K562 (cell line): ENCODE data around the gene CCNY. TPM values are rescaled to one million over a fixed set of nuclear protein-coding genes. Genes with fewer than 3 reads are reported as not detected.

Experiments
- ATAC-seq: fragments of 200-7000 bp; cut with Tn5 transposase; 3 replicates; pipeline ENCODE4 v1.9.1; 2020; ENCODE audit warnings: moderate library complexity
- BruUV-seq: library from RNA; stranded (reverse); fragments of 400-500 nt; replicated peaks from 2 replicates; lab custom pipeline; 2021; lab: Mats Ljungman, UMichigan
- CTCF ChIA-PET: fragments of 300-600 bp; formaldehyde crosslinking; extraction: SDS; loops from one replicate; lab custom pipeline; 2021; ENCODE audit warnings: low intra/inter-chr PET ratio; lab: Yijun Ruan, JAX
- POLR2A ChIA-PET: fragments of 300-600, 350-650 bp; sonication (Branson Sonifier 250); formaldehyde crosslinking; extraction: SDS; loops from one replicate; lab custom pipeline; 2021; ENCODE audit warnings: antibody characterized with exemption, inconsistent platforms; lab: Yijun Ruan, JAX
- DNase-seq, 4 experiments: peaks; one replicate each; pipeline versions ENCODE4 v3.0.0 to v3.0.0-alpha.2; 2011 to 2018; ENCODE audit warnings: low spot score in 3 of 4, mixed read lengths in 3 of 4; ENCODE audit errors: extremely low read depth in 1 of 4
- FAIRE-seq: peaks from 2 replicates; lab custom pipeline; 2011; peaks lifted over from hg19 to GRCh38; lab: Jason Lieb, UNC
- H2AFZ ChIP-seq: 2 replicates; pipeline ENCODE4 v1.6.0; 2011; ENCODE audit warnings: low read depth, low read length, control low read depth, inconsistent platforms
- H3K27ac ChIP-seq: fragments of 200-600 bp; 3 replicates; pipeline ENCODE4 v1.8.0; 2011; ENCODE audit warnings: low read depth, mild to moderate bottlenecking, control low read depth, inconsistent platforms, low read length, moderate library complexity, mixed read lengths; ENCODE audit errors: extremely low read depth
- H3K27me3 ChIP-seq, 2 experiments: fragments of 300-600 bp in 1 of 2; 2 replicates in 1 of 2; 3 replicates in 1 of 2; pipeline versions ENCODE4 v1.6.0 to v1.8.0; 2011; ENCODE audit warnings: inconsistent platforms in 2 of 2, low read length in 2 of 2, mild to moderate bottlenecking in 1 of 2, mixed read lengths in 1 of 2, moderate library complexity in 1 of 2; ENCODE audit not compliant: control insufficient read depth in 2 of 2, insufficient read depth in 2 of 2
- H3K36me3 ChIP-seq: fragments of 300-600 bp; 3 replicates; pipeline ENCODE4 v1.8.0; 2011; ENCODE audit warnings: mild to moderate bottlenecking, low read length, inconsistent platforms; ENCODE audit not compliant: control insufficient read depth, insufficient read depth
- H3K4me1 ChIP-seq, 2 experiments: fragments of 200-600 bp in 1 of 2; replicated peaks in 1 of 2; 2 replicates in 1 of 2; 3 replicates in 1 of 2; pipeline versions ENCODE4 v1.5.1 to v1.8.0; 2011; ENCODE audit warnings: inconsistent platforms in 2 of 2, low read length in 2 of 2, mild to moderate bottlenecking in 1 of 2, mixed read lengths in 1 of 2, moderate library complexity in 1 of 2; ENCODE audit not compliant: control insufficient read depth in 2 of 2, insufficient read depth in 2 of 2
- H3K4me2 ChIP-seq: 2 replicates; pipeline ENCODE4 v1.6.1; 2011; ENCODE audit warnings: low read length, control low read depth, inconsistent platforms, mixed read lengths; ENCODE audit not compliant: insufficient read depth
- H3K4me3 ChIP-seq: fragments of 200-600 bp; sonication (generic), shearing (Covaris generic); 2 replicates; pipeline ENCODE4 v1.5.1; 2016; ENCODE audit warnings: control low read depth, inconsistent platforms
- H3K79me2 ChIP-seq: fragments of 200-600 bp; 3 replicates; pipeline ENCODE4 v1.8.0; 2011; ENCODE audit warnings: low read length, inconsistent platforms; ENCODE audit not compliant: control insufficient read depth, insufficient read depth
- H3K9ac ChIP-seq, 2 experiments: 2 replicates each; pipeline versions ENCODE4 v1.6.0 to v1.6.1; 2011; ENCODE audit warnings: low read depth in 2 of 2, low read length in 2 of 2, control low read depth in 1 of 2, inconsistent platforms in 1 of 2, mild to moderate bottlenecking in 1 of 2, mixed read lengths in 1 of 2; ENCODE audit not compliant: insufficient read depth in 1 of 2
- H3K9me1 ChIP-seq: one replicate; pipeline ENCODE4 v1.6.0; 2011; ENCODE audit warnings: inconsistent platforms, mild to moderate bottlenecking, low read length, moderate library complexity; ENCODE audit not compliant: control insufficient read depth, insufficient read depth
- H3K9me3 ChIP-seq: replicated peaks from 2 replicates; pipeline ENCODE4 v1.5.1; 2011; ENCODE audit warnings: low read depth, low read length, inconsistent platforms; ENCODE audit not compliant: control insufficient read depth, insufficient read depth
- H4K20me1 ChIP-seq: replicated peaks from 2 replicates; pipeline ENCODE4 v1.6.1; 2011; ENCODE audit warnings: low read length, inconsistent platforms, mixed read lengths; ENCODE audit not compliant: control insufficient read depth, insufficient read depth
- AFF1 ChIP-seq, 2 experiments: fragments of 450-650 bp; IDR thresholded peaks; 2 replicates each; pipeline ENCODE4 v1.6.1; 2018; ENCODE audit warnings: mild to moderate bottlenecking in 2 of 2, low read depth in 1 of 2; ENCODE audit not compliant: partially characterized antibody in 2 of 2
- CBX1 ChIP-seq: sonication (generic); IDR thresholded peaks from 2 replicates; pipeline ENCODE4 v1.6.1; 2016; ENCODE audit warnings: antibody characterized with exemption, low read depth, mild to moderate bottlenecking
- CCNT2 ChIP-seq: IDR thresholded peaks from 2 replicates; pipeline ENCODE4 v1.6.1; 2011; ENCODE audit warnings: borderline replicate concordance, low read depth, mild to moderate bottlenecking, moderate library complexity, mixed read lengths, low read length; ENCODE audit not compliant: insufficient read length; ENCODE audit errors: extremely low read depth
- CREB1 ChIP-seq, 2 experiments: sonication (generic) in 1 of 2; formaldehyde crosslinking in 1 of 2; IDR thresholded peaks; 2 replicates each; pipeline versions ENCODE4 v1.6.1 to v1.8.0; 2012 to 2022; ENCODE audit warnings: inconsistent platforms in 1 of 2, mild to moderate bottlenecking in 1 of 2, missing genetic modification reagents in 1 of 2, moderate library complexity in 1 of 2
- DDX20 ChIP-seq: fragments of 450-650 bp; IDR thresholded peaks from 2 replicates; pipeline ENCODE4 v1.6.1; 2016; ENCODE audit warnings: missing genetic modification characterization, low read depth, mild to moderate bottlenecking, missing compliant biosample characterization, moderate library complexity
- GABPB1 ChIP-seq: sonication (generic); formaldehyde crosslinking; IDR thresholded peaks from 2 replicates; pipeline ENCODE4 v1.8.0; 2022; ENCODE audit warnings: mild to moderate bottlenecking, missing genetic modification reagents
- ILF3 ChIP-seq: fragments of 450-650 bp; IDR thresholded peaks from 2 replicates; pipeline ENCODE4 v1.6.1; 2018; ENCODE audit warnings: antibody characterized with exemption, mild to moderate bottlenecking, moderate library complexity, borderline replicate concordance
- NFRKB ChIP-seq: fragments of 450-650 bp; IDR thresholded peaks from 2 replicates; pipeline ENCODE4 v1.6.1; 2016; ENCODE audit warnings: low read depth
- NR2F6 ChIP-seq: fragments of 450-650 bp; formaldehyde crosslinking; IDR thresholded peaks from 2 replicates; pipeline ENCODE4 v1.4.0; 2020; ENCODE audit warnings: mild to moderate bottlenecking
- PBX2 ChIP-seq, 2 experiments: IDR thresholded peaks in 1 of 2; conservative IDR thresholded peaks in 1 of 2; 2 replicates each; pipeline ENCODE4 v1.6.1; 2016; ENCODE audit warnings: low read depth in 2 of 2, mild to moderate bottlenecking in 1 of 2, missing compliant biosample characterization in 1 of 2, missing genetic modification characterization in 1 of 2, moderate library complexity in 1 of 2
- RAD21 ChIP-seq, 2 experiments: fragments of 250-450 bp in 1 of 2; fragments of 450-650 bp in 1 of 2; sonication (Bioruptor Pico) in 1 of 2; formaldehyde crosslinking in 1 of 2; IDR thresholded peaks in 1 of 2; conservative IDR thresholded peaks in 1 of 2; 2 replicates each; pipeline versions ENCODE4 v1.4.0 to v1.8.0; 2020 to 2022; ENCODE audit warnings: mild to moderate bottlenecking in 2 of 2, moderate library complexity in 1 of 2
- SIRT6 ChIP-seq: IDR thresholded peaks from one replicate; pipeline ENCODE4 v1.6.1; 2012; ENCODE audit warnings: low read depth, mild to moderate bottlenecking, control low read depth, inconsistent platforms, low read length, moderate library complexity
- SMAD4 ChIP-seq: fragments of 250-450 bp; sonication (Bioruptor Pico); conservative IDR thresholded peaks from 2 replicates; pipeline ENCODE4 v1.8.0; 2021; ENCODE audit warnings: inconsistent platforms, mild to moderate bottlenecking, moderate library complexity
- TFAM ChIP-seq: fragments of 250-450 bp; sonication (Bioruptor Pico); conservative IDR thresholded peaks from 2 replicates; pipeline ENCODE4 v1.5.0; 2021; ENCODE audit warnings: mild to moderate bottlenecking, moderate library complexity
- ZBED1 ChIP-seq: IDR thresholded peaks from 2 replicates; pipeline ENCODE4 v1.6.1; 2014
- ZNF764 ChIP-seq: fragments of 250-450 bp; sonication (Bioruptor Pico); IDR thresholded peaks from 2 replicates; pipeline ENCODE4 v1.4.0; 2020; ENCODE audit warnings: low read depth, mild to moderate bottlenecking, moderate library complexity
- WGBS: fragments of 100-300 bp; shearing (Covaris generic); methylation state at CpG from one replicate; pipeline ENCODE4 v1.1.6; 2016; ENCODE audit warnings: low coverage, mixed read lengths; ENCODE audit not compliant: insufficient coverage; ENCODE audit errors: missing lambda C conversion rate; 5-methylcytosine and 5-hydroxymethylcytosine counted together
- in situ Hi-C: fragments of 300-500 bp; cut with MboI; formaldehyde crosslinking; loops from 4 replicates; pipeline ENCODE4 v1.15.0; 2018; ENCODE audit warnings: inconsistent platforms, mixed read lengths
- intact Hi-C: fragments of 100-400 bp; cut with micrococcal nuclease; formaldehyde crosslinking; loops from 2 replicates; pipeline ENCODE4 v1.14.2; 2022
- polyA plus RNA-seq, 8 experiments: library from polyadenylated mRNA; depleted of rRNA in 4 of 8; stranded (reverse) in 5 of 8; unstranded in 3 of 8; fragments of >200 nt; fragmentation: Nextera tagmentation in 2 of 8; fragmentation: Illumina TruSeq in 1 of 8; extraction: Ambion mirVana in 2 of 8; extraction: Trizol in 1 of 8; gene quantifications; 2 replicates each; pipeline versions ENCODE4 v1.2.1 to v1.2.3, GENCODE V29; 2011 to 2014; ENCODE audit warnings: inconsistent platforms in 1 of 8, missing spikeins in 1 of 8
- total RNA-seq, 7 experiments: library from RNA; depleted of rRNA in 6 of 7; stranded (reverse); fragments of >200 nt in 6 of 7; fragmentation: Illumina TruSeq in 2 of 7; extraction: Trizol in 2 of 7; gene quantifications; 2 replicates each; pipeline versions ENCODE4 v1.2.1 to v1.2.3, GENCODE V29; 2011 to 2021; ENCODE audit warnings: low replicate concordance in 1 of 7

CCNY gene
- total and polyA plus RNA-seq, 9 of the 15 experiments (the other 6 are each of a cell fraction or from before 2014, with no cell fraction given): 8.4 to 109 (median 38.6) TPM

- intact Hi-C loops: no loop called here
- DNase-seq (no peak), FAIRE-seq (no peak), ATAC-seq (no peak)
- Histone ChIP-seq H3K9ac (no peak overlapping the region), H3K79me2 (peaks cover 29% of the 10 kb centered on the region; the same call in 2 of the 3 replicates), H3K9me1 (no peaks in the 10 kb centered on the region), H4K20me1 (no peaks in the 10 kb centered on the region), H3K27me3 (no peaks in the 10 kb centered on the region), H3K27ac (no peak overlapping the region), H3K4me2 (no peak overlapping the region), H2AFZ (no peak overlapping the region), H3K4me3 (no peak overlapping the region), H3K36me3 (peaks cover 6% of the 10 kb centered on the region; the same call in 2 of the 3 replicates), H3K4me1 (no peaks in the 10 kb centered on the region), H3K9me3 (no peaks in the 10 kb centered on the region; the same call in 1 of the 2 replicates)
- in situ Hi-C loops: no loop called here
- WGBS: 90% methylated on average over 3 of the region's 3 CpGs
- CTCF ChIA-PET: no interaction called here
- POLR2A ChIA-PET: interaction anchor here (0.7 to 1.4 kb wide), 5 partner anchors 13 to 67 kb away, joined by 3 to 5 read pairs (median 3); no protein-coding TSS in a partner anchor
- no TSS peak for BruUV-seq
- no peak for TF ChIP-seq SMAD4
- TF ChIP-seq GABPB1 (CRISPR knock-in tag): no peak
- no peak for TF ChIP-seq ZNF764 (CRISPR knock-in tag)
- no peak for TF ChIP-seq NR2F6 (CRISPR knock-in tag)
- TF ChIP-seq TFAM (CRISPR knock-in tag): no peak
- no peak for TF ChIP-seq ILF3
- no peak for TF ChIP-seq AFF1 (IDR thresholded peaks at IDR 0.05; ENCODE audit: low read depth in 1 of 2, partially characterized antibody in 2 of 2)
- TF ChIP-seq CREB1 (IDR thresholded peaks at IDR 0.05): no peak
- TF ChIP-seq CREB1 (CRISPR knock-in tag; IDR thresholded peaks at IDR 0.05): no peak
- TF ChIP-seq NFRKB: no peak
- no peak for TF ChIP-seq RAD21 (CRISPR knock-in tag; conservative IDR thresholded peaks at IDR 0.05 in 1 of 2, IDR thresholded peaks at IDR 0.05 in 1 of 2)
- no peak for TF ChIP-seq PBX2 (CRISPR knock-in tag; IDR thresholded peaks at IDR 0.05; ENCODE audit: low read depth)
- no peak for TF ChIP-seq PBX2 (tag; conservative IDR thresholded peaks at IDR 0.05; ENCODE audit: low read depth)
- TF ChIP-seq ZBED1: no peak
- TF ChIP-seq SIRT6: no peak
- no peak for TF ChIP-seq CBX1
- TF ChIP-seq DDX20 (tag): no peak
- TF ChIP-seq CCNT2: no peak
These were observed 12.1 kb upstream of the CCNY start for GRCh38 chr10:35324196-35324595.
